22Rv1 (cell line): ENCODE measurements around the gene CDKL1.
"Not testable (repeated sequence)": the region's sequence is repeated elsewhere in the genome, so short reads cannot be mapped to it uniquely, and the experiment has no call there.

Source experiments
- H3K27ac ChIP-seq: fragments of 450-650 bp; 2 replicates; pipeline ENCODE4 v1.5.1; 2017
- ZFX ChIP-seq: fragments of 450-650 bp; IDR thresholded peaks from 2 replicates; pipeline ENCODE4 v1.6.1; 2017; ENCODE audit warnings: antibody characterized with exemption, borderline replicate concordance
- TF ChIP-seq, protein P1 (sequence below): fragments of 450-650 bp; IDR thresholded peaks from 2 replicates; pipeline ENCODE4 v1.5.1; 2017; ENCODE audit warnings: mild to moderate bottlenecking

CDKL1 gene

DNA sequence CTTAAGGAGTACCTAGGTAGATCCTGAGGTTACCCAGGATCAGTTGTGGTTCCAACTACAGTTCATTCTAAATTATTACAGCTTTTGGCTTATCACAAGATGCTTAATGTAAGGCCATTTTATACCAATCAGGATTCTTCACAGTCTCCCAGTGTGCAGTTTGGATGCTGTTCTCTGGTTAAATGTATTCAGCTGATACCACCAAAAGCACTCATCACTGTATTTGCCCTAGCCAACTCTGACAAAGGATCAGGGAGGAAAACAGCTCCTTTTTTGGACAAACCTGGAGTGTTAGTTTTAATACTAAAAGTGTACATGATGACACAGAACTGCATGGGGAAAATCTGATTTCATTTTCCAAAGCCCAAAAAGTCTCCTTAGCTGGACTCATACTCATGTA is 65.1 kb downstream of the CDKL1 start:
- no peak for TF ChIP-seq ZFX
- TF ChIP-seq, protein P1, sequence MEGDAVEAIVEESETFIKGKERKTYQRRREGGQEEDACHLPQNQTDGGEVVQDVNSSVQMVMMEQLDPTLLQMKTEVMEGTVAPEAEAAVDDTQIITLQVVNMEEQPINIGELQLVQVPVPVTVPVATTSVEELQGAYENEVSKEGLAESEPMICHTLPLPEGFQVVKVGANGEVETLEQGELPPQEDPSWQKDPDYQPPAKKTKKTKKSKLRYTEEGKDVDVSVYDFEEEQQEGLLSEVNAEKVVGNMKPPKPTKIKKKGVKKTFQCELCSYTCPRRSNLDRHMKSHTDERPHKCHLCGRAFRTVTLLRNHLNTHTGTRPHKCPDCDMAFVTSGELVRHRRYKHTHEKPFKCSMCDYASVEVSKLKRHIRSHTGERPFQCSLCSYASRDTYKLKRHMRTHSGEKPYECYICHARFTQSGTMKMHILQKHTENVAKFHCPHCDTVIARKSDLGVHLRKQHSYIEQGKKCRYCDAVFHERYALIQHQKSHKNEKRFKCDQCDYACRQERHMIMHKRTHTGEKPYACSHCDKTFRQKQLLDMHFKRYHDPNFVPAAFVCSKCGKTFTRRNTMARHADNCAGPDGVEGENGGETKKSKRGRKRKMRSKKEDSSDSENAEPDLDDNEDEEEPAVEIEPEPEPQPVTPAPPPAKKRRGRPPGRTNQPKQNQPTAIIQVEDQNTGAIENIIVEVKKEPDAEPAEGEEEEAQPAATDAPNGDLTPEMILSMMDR: no peak
- H3K27ac ChIP-seq: no peak overlapping the region

DNA sequence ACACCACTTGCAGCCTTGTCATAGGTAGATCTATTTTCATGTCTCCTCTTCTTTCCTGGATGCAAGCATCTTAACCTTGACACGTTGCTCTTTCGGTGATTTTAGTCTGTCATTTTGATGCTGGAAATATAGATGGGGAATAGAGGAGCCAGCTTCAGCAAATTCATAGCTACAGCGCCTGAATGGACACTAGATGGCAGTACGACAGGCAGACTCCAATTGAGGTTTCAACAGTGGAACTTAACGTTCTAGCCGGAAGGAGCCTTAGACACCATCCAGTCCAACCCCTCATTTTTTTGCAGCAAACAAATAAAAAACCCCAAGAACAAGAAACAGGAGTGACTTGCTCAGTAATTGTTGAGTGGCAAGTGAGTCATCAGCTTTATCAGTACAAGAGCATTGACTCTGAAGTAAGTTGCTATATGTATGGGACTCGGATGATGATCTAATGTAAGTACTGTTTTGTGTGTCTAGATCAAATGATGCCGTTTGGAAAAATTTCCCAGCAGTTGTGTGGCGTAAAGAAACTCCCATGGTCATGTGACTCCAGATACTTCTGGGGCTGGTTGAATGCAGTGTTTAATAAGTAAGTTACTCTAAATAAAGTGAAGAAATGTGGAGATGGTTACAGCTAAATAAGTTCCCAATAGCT is 75.5 kb downstream of the CDKL1 start:
- TF ChIP-seq ZFX: no peak
- TF ChIP-seq, protein P1: peak; percentile 94
- H3K27ac ChIP-seq: 0 out of 2 replicates have a peak overlapping the region, but pooled peaks have one; percentile 2

DNA sequence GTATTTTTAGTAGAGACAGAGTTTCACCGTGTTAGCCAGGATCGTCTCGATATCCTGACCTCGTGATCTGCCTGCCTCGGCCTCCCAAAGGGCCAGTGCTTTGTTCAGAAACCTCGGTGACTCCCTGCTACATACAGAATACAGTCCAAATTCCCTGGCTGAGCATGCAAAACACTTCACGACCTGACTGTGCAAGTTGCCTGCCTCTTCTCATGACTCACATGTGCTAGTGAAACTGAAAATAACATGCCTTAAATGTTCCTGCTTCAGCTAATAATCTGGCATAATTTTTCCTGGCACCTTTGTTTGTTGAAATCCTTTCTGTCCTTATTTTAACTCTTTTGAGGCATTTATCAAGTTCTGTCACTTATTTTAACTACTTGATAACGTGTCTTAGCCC is 76.4 kb downstream of the CDKL1 start:
- TF ChIP-seq, protein P1: no peak
- TF ChIP-seq ZFX: no peak
- H3K27ac ChIP-seq: no peak overlapping the region

DNA sequence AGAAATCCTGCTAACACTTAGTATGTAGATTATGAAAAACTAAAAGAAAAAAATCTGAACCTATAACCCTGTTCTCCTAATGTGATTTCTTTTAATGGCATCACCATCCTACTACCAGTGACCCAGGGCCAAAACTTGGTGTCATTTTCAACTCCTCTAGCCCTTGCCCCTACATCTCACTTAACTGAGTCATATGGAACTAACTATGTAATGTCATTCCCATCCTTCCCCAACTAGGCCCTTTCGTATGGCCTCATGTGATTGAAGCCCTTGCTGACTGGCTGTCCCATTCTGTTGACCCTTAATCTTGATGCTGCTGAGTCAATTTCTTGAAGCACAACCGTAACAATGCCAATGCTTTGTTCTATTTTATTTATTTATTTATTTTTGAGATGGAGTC is 77.0 kb downstream of the CDKL1 start:
- no peak overlapping the region for H3K27ac ChIP-seq

DNA sequence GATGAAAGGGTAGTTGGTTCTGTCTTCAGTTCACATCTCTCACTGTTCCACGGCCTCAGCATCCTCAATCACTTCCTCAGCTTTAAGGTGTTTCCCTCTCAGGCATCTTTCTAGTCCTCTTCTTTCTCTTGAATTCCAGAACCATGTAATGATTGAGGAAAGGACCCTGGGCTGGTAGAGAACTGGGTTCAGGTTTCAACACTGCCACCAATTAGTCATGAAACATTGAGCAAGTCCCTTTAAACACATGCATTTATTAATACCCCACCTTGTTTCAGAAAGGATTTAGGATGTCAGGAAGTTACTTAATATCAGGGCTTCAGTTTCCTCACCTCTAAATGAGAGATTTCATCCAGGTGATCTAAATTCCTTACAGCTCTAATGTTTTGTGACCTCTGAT is 77.4 kb downstream of the CDKL1 start:
- H3K27ac ChIP-seq: no peak overlapping the region
- TF ChIP-seq, protein P1: no peak
- no peak for TF ChIP-seq ZFX

More for the DNA sequence above, 77.0 kb downstream of the CDKL1 start:
- TF ChIP-seq, protein P1: no peak
- TF ChIP-seq ZFX: no peak

DNA sequence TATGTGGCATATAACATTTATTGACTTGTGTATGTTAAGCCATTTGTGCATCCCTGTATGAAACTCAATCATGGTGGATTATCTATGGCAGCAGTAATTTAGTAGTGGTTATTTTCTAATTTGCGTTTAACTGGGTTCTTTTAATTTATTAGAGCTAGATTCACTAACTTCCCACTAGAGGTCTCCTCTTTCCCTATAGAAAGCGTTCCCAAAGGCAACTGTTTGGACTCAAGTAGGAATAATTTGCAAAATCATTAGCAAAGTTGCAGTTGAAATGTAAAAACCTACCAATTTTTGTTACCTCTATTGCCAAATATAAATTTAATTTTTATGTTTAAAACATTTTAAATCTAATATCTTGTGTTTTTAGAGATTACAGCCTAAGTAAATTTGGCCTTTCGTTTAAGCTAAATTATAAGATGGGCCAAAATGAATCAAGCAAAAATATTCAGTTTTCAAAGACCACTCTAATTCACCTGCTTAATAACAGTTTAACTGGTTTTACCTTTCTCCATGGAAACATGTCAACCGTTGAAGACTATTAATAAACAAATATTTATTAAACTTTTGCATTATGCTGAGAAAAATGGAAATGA is 78.6 kb downstream of the CDKL1 start:
- no peak overlapping the region for H3K27ac ChIP-seq
- TF ChIP-seq ZFX: no peak
- TF ChIP-seq, protein P1: peak; percentile 82

DNA sequence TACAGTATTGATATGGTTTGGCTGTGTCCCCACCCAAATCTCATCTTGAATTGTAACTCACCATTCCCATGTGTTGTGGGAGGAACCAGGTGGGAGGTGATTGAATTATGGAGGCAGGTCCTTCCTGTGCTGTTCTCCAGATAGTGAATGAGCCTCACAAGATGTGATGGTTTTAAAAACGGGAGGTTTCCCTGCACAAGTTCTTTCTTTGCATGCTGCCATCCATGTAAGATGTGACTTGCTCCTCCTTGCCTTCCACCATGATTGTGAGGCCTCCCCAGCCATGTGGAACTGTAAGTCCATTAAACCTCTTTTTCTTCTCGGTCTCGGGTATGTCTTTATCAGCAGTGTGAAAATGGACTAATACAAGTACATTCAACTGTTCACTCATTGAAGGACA is 82.6 kb downstream of the CDKL1 start:
- H3K27ac ChIP-seq: not testable (repeated sequence)

DNA sequence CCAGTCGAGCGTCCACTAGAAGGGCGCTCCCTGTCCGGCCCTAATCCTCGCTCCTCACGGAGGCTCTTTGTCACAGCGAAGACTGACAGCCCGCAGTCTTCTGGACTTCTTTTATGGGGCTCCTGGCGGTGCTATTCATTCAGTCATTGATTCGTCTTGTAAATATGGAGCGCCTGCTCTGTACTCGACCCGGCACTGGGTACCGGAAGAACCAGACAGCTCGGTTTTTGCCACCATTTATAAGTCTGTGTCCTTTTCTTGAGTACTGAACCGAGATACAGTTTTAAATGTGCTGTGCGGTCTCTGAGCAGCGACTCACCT is 84.0 kb downstream of the CDKL1 start:
- peak overlapping the region; percentile 86 for H3K27ac ChIP-seq
- TF ChIP-seq, protein P1: no peak
